Amniotic epithelial cell (primary cell): ENCODE results near the gene GPR52.
"Not testable (repeated sequence)": the region's sequence is repeated elsewhere in the genome, so short reads cannot be mapped to it uniquely, and the experiment has no call there.

Experiments used
- DNase-seq: peaks from one replicate; pipeline ENCODE4 v3.0.0-alpha.2; 2010; ENCODE audit warnings: low read depth

The GPR52 gene, protein sequence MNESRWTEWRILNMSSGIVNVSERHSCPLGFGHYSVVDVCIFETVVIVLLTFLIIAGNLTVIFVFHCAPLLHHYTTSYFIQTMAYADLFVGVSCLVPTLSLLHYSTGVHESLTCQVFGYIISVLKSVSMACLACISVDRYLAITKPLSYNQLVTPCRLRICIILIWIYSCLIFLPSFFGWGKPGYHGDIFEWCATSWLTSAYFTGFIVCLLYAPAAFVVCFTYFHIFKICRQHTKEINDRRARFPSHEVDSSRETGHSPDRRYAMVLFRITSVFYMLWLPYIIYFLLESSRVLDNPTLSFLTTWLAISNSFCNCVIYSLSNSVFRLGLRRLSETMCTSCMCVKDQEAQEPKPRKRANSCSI

DNA sequence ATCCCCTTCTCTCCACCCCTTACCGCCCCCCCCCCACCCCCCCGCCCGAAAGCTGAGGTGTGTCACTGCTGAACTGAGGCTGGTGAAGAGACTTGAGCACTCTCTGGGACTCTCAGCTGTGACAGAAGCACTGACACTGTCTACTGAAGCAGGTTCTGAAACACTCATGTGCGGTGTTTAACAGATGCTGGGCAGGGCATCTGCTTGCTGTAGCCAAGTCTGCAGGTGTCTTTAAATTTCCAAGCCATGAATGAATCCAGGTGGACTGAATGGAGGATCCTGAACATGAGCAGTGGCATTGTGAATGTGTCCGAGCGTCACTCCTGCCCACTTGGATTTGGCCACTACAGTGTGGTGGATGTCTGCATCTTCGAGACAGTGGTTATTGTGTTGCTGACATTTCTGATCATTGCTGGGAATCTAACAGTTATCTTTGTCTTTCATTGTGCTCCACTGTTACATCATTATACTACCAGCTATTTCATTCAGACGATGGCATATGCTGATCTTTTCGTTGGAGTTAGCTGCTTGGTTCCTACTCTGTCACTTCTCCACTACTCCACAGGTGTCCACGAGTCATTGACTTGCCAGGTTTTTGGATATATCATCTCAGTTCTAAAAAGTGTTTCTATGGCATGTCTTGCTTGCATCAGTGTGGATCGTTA, at the start of gene GPR52:
GPR52 (plus strand) TSS at position 99 of the 665 bp plus-strand sequence; CDS start at position 247, 148 bp downstream.
- no peak for DNase-seq

DNA sequence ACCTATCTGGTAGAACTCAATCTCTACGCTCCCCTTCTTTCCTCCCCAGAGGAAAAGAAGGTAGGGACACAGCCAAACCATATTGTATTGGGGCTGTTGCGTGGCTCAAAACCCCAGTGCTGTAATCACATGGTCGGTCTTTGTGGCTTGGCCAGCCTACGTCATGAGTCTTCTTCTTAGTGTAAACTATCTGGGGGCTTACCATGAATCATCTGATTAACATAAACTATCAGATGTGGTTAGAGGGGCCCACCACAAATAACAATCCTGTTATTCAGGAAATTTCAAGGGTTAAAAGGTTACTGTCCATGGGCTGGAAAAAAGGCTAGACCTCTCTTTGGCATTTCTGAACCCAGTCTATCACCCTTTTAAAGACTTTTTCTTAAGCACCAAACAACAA, 49.5 kb upstream of the GPR52 start:
- peak; percentile 92 for DNase-seq

DNA sequence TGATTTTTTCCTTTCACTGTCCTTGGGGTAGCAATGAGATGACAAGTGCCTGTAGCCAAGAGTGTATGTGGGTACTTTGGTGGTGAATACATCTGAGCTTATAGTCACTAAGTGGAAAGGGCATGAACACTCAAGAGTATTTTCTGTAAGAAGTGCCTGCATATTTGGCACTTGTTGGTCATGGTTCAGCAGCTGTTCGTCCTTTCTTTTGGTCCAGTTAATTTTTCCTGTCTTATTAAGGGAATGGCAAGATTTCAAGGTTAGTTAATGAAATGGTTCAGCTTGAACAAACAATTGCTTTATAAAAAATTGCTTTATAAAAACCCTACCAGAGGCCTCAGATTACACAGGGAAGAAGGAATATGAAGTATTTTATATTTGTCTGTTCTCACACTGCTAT, 48.6 kb upstream of the GPR52 start:
- no peak for DNase-seq

DNA sequence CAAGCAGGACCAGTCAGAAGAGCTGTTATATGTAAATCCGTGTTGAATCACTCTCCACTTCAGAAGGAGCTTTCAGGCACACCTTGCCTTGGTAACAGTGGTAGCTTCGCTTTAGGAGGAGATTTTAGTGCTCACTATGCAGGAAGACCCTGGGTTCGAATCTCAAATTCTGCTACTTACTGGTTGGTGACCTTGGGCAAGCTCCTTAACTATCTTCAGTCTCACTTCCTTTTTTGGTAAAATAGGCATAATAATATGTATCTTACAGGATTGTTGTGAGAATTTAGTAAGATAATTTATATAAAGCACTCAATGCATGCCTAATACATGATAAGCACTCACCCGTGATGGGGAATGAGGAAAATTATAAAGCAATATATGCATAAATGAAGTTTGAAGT, 46.7 kb upstream of the GPR52 start:
- no peak for DNase-seq

DNA sequence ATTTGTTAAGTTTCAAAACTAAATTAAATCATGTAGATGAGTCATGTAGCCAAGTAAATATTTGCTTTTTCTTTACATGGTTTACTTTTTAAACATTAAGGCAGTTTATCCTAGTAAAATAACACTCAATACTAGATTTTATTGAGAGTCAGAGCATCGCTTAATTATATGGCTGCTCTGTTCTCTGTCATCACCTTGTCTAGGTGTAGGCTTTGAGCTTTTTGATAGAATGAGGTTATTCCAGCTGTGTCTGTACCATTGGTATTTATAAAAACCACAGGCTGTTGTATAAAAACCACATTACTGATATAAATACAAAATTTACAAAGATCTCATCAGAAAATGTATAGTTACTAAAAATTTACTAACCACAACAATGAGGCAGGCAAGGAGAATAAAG, 42.5 kb upstream of the GPR52 start:
- no peak for DNase-seq

DNA sequence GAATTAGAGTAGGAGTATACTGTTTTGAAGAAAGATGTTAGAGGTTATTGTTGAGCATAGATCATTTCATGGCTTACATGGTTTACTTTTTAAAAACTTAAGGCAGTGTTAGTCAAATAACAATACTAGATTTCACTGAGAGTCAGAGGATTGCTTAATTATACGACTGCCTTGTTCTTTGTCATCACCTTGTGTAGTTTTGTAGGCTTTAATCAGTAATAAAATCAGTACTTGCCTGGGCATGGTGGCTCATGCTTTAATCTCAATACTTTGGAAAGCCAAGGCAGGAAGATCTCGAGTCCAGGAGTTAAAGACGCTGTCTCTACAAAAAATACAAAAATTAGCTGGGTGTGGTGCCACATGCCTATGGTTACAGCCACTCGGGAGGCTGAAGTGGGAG, 41.3 kb upstream of the GPR52 start:
- DNase-seq, result no peak

DNA sequence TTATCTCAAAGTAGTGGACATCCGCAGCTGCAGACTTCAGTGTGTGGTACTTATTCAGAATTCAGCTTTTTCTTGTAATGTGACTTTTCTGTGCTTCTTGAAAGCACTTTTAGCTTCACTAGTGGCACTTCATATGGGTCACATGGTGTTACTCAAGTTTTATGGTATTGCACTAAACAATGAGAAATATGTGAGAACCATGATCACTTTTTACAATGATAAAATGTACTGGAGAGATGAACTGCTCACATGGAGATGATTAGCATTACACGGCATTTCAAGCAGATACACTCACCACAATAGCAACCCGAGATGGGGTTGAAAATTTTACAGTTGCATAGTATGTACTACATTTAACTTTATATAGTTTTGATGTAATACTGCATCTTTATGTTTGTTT, 40.1 kb upstream of the GPR52 start:
- DNase-seq, result no peak

DNA sequence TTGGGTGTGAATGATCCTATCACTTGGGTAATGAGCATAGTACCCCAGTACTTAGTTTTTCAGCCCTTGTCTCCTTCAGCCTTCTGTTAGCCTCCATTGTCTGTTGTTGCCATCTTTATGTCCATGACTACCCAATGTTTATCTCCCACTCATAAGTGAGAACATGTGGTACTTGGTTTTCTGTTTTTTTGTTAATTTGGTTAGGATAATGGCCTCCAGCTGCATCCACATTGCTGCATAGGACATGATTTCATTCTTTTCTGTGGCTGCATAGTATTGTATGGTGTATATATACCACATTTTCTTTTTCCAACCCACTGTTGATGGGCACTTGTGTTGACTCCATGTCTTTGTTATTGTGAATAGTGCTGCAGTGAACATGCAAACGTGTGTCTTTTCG, 39.6 kb upstream of the GPR52 start:
- DNase-seq, result no peak

DNA sequence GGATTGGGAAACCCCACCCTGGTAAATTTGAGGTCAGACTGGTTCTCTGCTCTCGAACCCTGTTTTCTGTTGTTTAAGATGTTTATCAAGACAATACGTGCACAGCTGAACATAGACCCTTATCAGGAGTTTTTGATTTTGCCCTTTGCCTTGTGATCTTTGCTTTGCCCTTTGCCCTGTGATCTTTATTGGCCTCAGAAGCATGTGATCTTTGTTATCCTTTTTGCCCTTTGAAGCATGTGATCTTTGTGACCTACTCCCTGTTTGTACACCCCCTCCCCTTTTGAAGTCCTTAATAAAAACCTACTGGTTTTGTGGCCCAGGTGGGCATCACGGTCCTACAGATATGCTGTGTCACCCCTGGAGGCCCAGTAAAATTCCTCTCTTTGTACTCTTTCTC, 38.0 kb upstream of the GPR52 start:
- not testable (repeated sequence) for DNase-seq

DNA sequence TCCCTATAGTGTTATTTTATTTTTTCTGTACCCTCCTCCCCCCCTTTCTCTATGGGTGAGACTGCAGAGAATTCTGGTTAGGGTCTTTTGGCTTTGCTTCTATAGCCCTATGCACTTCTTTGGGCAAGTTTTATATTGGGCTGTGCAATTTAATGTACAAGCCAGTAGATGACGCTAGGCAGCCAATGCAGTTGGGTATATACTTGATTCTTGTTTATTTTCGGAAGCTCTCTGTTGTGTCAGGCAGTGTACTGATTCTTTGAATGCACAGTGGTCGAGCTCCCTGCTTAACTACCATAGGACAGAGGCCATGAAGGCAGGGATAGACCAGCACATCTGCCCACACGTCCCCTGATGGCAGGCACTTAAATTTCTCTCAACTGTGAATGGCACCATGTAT, 34.1 kb upstream of the GPR52 start:
- peak; percentile 42 for DNase-seq

DNA sequence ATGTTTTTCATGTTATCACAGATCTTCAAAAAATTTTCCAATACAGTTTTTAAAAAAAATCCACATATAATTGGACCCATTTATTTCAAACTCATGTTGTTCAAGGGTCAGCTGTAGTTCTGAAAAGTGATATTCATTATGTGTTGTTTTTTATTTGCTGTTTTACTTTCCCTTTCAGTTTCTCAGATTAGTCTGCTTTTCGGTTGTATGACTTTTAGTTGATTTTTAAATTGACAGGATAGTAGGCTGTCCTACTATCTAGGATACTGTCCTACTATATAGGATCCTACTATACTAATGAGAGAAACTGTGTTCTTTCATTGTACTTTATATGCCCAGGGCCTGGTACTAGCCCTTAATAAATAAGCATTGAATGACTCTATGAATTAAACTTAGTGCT, 33.6 kb upstream of the GPR52 start:
- DNase-seq, result no peak

DNA sequence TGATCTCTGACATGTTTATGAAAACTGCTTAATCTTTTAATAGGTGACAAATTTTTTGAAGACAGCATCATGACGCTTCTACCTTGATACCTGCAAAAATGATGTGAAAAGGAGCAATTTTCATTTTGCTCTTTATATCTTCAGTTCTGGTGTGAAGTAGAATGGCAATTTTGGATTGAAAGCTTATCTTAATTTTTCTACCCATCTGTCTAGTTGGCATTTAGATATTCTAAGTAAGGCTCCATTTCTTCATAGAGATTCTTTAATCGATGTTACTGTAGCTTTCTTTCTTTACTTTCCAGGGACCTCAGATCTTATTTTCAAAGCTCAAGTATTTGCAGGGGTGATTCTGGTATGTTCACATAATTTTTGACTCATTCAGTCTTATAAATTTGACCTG, 32.3 kb upstream of the GPR52 start:
- DNase-seq, result no peak

DNA sequence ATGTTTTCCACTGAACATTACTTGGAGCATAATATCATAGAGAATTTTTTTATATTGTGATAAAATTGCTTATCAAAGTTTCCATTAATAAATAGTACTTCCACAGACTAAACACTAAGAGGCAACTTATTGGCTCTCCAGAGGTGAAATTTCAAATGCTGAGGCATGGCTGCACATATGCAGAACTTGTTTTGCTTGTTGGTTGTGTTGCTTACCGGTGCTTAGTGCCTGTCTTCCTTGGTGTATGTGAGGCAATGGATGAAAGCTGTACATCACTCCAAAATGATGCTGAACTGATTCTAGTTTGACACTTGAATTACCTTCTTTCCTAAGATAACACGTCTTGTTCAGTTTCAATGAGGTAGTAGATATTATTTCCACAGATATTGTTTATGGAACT, 29.8 kb upstream of the GPR52 start:
- no peak for DNase-seq

DNA sequence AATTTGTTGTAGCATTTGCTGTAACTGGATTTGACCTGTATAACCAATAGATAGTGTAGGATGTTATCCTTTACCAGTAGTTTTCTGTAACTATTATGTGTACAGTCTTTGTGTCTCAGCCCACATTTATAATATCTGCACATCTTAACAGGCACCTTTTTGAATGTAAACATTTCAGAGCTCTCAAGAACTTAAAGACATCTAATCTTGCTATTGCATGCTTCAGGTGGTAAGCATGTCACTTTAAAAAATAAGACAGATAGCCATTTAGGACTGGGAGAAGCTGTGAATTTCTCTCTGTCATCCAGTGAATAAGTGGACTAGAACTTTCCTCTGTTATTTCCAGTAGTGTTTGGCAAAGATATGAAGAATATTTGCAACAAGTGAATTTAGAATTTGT, 22.6 kb upstream of the GPR52 start:
- DNase-seq, result no peak

DNA sequence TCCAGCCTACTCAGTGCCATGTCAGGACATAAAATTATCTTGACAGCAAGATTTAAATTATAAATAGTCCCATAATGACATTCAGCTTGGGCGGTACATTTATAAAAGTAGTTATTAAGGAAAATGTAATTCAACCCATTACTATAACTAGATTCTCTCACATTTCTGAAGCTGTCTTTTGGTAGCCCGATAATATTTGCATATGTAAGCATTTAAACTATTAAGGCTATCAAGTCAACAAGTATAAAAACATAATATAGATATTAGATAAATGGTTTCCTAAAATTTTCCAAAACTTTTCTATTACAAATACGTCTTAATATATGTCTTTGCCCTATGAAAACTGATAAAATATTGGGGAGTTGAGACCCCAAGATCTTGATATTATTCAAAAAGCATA, 21.6 kb upstream of the GPR52 start:
- DNase-seq, result no peak

DNA sequence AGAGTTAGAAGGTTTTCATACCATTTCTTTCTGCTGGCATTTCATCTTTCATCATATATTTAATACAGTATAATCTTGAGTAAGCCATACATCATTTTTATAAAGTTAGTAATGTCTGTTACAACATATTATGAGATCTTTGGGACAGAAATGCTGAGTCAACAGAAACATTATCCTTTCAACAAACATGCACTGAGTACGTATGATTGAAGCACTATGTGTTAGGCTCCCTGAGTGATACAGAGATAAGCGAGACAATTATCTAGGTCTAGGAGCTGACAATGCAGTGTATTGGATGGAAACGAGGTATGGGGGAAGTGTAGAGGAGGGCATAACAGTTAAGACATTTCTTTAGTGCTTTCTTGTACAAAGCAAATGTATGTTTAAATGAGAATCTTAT, 19.7 kb upstream of the GPR52 start:
- peak; percentile 82 for DNase-seq

DNA sequence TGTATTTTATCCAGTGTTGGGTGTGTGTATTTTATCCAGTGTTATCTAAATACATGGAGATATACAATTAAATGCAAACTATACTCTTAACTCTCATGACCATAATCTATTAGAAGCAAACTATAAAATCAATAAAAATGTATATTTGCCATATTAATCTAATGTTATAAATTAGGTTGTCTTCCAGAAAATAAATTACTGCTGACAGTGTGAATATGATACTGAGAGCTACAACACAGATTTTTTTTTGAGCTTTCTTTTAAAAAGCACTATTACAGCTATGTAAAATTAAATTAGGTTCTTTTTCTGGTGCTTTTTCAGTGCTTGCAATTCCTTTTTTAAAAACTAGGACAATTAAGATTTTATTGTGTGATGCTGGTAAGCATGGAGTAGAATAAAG, 19.0 kb upstream of the GPR52 start:
- no peak for DNase-seq

DNA sequence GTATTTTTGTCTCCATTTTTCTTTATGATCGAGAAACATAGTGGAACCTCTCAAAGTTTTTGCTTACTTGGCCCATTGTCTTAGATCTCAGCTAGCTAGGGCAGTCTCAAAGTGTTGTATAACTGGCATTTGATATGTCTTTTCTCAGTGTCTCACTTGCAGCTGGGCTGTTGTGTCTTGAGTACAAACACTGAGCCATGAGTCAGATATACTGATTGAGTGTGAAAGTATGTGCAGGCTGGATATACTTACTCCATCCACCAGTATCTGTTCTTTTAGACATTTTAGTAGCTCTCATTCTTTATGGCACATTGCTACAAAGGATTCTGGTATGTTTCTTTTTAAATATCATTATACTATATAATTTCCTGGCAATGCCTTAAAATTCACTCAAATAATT, 14.3 kb upstream of the GPR52 start:
- peak; percentile 63 for DNase-seq

DNA sequence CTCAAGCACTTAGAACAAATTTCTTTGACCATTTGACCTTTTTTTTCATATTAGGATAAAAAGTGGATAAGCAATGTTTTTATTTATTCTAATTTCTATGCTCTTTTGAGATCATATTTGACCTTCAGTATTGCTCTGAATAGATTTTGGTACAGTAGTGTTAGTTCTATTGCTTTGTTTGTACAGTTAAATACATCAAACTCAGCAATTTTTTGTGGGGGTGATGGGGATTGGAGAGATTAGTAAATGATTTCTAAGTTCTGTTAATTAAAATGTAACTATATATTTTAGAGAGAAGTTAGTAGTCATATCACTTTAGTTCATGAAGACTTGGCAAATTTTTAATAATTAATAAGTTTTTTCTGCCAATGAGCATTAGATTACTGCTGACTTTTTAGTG, 2.4 kb upstream of the GPR52 start:
- DNase-seq, result no peak

DNA sequence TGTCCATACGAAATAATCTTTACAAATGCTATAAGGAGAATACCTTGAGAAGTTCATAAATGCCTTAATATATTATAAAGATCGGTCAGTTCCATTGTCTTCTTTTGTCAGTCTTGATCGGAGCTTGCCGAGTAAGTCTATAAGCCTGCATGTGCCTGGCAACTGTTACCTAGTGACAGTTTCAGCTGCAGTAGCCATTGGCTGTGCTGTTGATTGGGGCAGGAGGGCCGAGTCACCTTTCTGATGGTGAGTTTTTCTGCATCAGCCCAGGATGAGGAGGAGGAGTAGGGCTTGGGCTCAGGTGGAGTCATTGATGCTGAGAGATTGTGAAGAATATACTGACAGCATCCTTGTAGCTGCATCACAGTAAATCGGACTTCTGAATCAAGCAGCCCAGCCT, 1.9 kb upstream of the GPR52 start:
- no peak for DNase-seq

DNA sequence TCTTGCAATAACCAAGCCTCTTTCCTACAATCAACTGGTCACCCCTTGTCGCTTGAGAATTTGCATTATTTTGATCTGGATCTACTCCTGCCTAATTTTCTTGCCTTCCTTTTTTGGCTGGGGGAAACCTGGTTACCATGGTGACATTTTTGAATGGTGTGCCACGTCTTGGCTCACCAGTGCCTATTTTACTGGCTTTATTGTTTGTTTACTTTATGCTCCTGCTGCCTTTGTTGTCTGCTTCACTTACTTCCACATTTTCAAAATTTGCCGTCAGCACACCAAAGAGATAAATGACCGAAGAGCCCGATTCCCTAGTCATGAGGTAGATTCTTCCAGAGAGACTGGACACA, 743 bp downstream of the GPR52 start:
- no peak for DNase-seq

DNA sequence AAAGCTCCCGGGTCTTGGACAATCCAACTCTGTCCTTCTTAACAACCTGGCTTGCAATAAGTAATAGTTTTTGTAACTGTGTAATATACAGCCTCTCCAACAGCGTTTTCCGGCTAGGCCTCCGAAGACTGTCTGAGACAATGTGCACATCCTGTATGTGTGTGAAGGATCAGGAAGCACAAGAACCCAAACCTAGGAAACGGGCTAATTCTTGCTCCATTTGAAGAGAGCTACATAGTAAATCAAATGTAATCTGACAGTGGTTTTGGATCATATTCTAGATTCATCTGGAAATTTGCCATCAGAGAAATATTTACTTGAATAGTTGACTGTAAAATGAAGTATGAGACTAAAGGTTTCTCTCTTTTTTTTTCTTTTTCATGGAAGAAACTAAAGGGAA, 1.2 kb downstream of the GPR52 start:
- DNase-seq, result peak; percentile 72

DNA sequence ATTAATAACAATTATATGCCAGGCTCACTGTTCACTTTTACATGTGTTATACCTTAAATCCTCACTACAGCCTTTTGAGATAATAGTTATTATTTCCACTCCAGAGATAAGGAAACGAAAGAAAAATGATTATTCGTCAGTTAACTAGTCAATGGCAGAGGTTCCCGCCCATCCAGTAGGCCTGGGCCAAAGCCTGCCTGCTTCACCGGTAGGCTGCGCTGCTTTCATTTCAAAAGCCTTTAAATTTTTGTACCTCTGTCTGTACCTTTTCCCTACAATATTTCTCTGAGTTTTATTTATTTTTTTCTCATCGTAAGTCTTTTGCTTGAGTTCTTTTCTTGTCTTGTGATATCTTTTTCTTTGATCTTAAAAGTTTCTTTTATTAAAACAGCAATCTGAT, 3.6 kb downstream of the GPR52 start:
- DNase-seq, result no peak

DNA sequence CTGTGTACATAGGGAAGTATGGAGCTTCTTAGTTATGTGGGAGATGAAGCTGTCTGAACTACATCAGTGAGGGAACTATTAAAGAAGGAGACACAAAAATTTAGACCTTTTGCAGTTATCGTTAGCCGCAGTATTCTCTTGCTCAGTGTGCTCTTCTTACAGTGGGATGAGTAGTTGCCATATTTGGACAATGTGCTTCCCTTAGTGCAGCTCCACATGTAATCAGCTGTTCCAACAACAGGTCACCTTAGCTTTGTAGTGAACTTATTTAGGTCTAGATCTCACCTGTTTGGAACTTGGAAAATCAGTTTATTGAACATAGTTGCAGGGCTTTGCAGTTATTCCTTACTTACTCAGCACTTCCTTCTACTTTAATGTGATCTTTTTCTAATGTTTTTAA, 18.1 kb downstream of the GPR52 start:
- DNase-seq, result no peak
